Daoy (cell line): ENCODE data around the gene SLC16A6. TPM values are rescaled to one million over a fixed set of nuclear protein-coding genes. Genes with fewer than 3 reads are reported as not detected.
"Not testable (repeated sequence)": the region's sequence is repeated elsewhere in the genome, so short reads cannot be mapped to it uniquely, and the experiment has no call there.

ENCODE experiments used
- DNase-seq: peaks from one replicate; pipeline ENCODE4 v3.0.0-alpha.2; 2015; ENCODE audit warnings: low read depth
- total RNA-seq: library from RNA; depleted of rRNA; stranded (reverse); fragments of >200 nt; shearing (Covaris generic); gene quantifications from 2 replicates; pipeline ENCODE4 v1.2.3, GENCODE V29; 2014

Gene SLC16A6
- total RNA-seq, 1 experiment from 2014 or later, result 3.8 TPM

DNA sequence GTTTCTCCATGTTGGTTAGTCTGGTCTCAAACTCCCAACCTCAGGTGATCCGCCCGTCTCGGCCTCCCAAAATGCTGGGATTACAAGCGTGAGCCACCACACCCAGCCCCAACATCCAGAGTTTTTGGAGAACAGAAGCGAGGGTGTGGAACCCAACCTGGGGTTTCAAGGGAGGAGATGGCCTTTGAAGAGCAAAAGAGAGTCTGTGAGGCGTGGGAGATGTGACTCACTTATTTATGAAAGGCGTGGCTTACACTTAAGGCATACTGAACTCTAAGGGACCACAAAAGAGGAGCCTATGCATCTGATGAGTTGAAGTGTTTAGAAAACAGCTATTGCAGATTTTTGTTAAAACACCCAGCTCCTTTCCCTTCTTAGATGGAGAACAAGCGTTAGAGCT, 19.2 kb upstream of the SLC16A6 start:
- no peak for DNase-seq

DNA sequence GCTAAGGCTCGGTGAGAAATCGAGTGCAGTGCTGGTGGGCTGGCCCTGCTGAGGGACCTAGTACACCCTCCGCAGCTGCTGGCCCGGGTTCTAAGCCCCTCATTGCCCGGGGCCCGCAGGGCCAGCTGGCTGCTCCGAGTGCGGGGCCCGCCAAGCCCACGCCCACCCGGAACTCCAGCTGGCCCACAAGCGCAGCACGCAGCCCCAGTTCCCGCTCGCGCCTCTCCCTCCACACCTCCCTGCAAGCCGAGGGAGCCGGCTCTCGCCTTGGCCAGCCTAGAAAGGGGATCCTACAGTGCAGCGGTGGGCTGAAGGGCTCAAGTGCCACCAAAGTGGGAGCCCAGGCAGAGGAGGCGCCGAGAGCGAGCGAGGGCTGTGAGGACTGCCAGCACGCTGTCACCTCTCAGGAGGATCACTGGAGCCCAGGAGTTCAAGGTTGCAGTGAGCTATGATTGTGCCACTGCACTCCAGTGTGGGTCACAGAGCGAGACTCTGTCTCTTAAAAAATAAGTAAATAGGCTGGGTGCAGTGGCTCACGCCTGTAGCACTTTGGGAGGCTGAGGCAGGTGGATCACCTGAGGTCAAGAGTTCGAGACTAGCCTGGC, 18.2 kb upstream of the SLC16A6 start:
- DNase-seq, result not testable (repeated sequence)

DNA sequence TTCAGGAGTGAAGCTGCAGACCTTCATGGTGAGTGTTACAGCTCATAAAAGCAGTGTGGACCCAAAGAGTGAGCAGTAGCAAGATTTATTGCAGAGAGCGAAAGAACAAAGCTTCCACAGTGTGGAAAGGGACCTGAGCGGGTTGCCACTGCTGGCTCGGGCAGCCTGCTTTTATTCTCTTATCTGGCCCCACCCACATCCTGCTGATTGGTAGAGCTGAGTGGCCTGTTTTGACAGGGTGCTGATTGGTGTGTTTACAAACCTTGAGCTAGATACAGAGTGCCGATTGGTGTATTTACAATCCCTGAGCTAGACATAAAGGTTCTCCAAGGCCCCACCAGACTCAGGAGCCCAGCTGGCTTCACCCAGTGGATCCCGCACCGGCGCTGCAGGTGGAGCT, 17.6 kb upstream of the SLC16A6 start:
- not testable (repeated sequence) for DNase-seq

DNA sequence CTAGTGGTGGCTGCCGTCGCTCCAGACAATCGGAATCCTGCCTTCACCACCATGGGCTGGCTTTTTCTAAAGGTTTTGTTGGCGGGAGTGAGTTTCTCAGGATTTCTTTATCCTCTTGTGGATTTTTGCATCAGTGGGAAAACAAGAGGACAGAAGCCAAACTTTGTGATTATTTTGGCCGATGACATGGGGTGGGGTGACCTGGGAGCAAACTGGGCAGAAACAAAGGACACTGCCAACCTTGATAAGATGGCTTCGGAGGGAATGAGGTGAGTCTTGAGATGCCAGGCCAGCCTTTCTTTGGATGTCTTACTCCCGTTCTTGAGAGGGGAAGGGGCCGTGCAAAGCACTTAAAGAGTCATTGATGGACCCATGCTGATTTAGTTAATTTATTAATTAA, 16.5 kb upstream of the SLC16A6 start:
- DNase-seq, result no peak

DNA sequence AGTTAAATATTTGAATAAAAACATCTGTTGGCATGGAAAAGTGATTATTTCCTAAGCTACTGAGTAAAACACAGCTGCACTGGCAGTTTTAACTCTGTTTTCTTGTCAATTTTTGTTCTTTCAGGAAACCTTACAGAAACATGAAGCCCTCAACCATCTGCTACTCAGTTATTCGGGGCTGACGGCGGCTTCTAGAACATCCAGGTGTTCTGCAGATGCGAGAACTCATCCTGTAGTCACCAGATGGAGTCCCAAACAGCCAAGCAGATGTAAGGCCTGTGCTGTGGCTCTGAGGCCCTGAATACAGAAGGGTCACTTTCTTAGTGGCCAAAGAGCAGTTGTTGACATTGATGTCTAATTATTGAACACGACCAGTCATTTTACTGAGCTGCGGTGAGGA, 15.9 kb upstream of the SLC16A6 start:
- no peak for DNase-seq

DNA sequence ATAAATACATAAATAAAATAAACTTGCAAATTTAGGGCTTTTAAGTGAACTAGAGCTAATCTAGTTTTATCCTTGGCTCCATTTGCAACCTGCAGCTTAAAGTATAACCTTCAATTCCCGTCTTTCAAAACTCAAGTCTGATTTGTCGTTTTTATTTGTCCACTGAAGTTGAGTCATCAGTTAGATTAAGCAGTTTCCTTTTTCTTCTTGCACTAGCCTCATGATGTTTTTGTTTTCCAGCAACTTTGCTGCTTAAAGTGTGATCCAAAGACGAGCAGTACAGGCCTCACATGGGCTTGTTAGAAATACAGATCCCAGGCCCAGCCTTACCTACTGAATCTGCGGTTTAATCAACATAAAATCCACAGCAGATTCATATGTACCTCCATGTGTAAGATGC, 14.2 kb upstream of the SLC16A6 start:
- DNase-seq, result no peak

DNA sequence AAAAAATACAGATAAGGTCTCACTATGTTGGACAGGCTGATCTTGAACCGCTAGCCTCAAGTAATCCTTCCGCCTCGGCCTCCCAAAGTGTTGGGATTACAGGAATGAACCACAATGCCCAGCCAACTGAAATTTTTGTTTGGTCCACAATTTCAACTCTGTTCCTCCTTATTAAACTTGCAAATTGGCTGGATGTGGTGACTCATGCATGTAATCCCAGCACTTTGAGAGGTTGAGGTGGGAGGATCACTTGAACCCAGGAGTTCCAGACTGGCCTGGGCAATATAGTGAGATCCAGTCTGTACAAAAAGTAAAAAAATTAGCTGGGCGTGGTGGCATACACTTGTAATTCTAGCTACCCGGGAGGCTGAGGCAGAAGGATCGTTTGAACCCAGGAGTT, 13.8 kb upstream of the SLC16A6 start:
- DNase-seq, result no peak

DNA sequence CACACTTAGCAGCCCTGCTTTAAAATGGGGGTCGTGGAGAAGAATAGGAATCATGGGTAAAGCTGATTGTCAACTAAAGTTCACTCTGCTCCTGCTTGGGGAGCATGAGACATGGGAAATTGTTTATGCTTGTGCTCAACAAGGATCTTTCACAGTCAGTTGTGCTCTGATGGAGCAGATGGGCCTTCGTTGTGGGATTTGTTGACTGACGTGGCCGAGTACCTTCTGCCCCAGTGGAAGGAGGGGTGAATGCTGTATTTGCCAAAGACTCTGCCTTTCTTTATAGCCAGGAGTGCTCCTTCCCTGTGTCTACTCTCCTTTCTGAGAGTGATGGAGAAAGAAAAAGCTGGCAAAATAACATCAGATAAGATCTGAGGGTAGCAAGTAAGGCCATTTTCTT, 11.7 kb upstream of the SLC16A6 start:
- DNase-seq, result no peak

DNA sequence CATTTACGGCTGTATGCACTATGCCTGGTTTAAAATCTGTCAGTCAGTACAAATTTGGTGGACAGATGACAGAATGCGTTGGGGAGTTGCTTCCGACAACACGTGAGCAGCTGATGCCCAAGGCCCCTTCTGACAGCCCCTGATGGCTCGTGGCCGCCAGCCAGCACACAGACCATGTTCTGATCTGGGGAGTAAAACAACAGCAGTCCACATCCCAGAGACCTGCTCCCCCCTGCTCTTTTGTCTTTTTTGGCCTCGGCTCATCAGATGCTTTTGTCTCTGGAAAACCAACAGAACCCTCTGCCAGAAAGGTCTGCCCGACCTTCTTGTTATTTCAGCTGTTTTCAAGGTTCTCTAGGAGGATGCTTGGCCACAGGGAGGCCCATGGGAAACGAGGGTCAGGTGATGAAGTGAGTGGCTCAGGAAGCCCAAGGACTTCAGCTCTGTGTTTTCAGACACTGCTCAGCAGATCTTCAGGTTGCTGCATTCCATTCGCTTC, 11.2 kb upstream of the SLC16A6 start:
- no peak for DNase-seq

DNA sequence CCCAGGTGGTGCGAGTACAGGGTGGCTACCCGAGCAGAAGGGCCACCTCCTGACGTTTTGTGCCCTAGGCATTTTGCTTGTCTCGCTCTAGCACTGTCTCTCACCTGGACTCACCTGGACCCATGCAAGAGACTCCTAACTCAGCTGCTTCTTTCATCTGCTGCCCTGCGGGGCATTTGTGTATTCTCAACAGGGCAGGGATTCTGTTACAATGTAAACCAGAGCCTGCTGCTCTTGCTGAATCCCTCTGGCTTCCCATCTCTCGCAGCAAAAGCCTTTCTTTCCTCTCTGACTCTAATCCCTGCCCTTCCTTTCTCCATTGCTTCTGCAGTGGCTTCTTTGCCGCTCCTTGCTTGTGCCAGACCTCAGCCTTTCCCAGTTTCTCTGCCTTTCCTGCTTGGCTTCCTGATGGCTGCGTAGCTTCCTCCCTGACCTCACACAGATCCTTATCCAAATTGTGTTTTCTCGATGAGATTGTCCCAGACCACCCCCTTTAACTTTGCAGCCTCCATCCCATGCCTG, 10.6 kb upstream of the SLC16A6 start:
- DNase-seq, result no peak

DNA sequence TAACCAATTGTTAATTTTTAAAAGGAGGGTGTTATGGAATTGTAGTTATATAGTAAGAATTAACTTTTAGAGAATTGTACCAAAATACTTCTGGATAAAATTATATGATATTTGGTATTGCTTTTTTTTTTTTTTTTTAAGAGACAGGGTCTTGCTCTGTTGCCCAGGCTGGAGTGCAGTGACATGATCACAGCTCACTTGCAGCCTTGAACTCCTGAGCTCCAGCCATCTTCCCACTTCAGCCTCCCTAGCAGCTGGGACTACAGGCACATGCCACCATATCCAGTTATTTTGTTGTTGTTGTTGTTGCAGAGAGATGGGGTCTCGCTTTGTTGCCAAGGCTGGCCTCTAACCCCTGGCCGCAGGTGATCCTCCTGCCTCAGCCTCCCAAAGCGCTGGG, 8.9 kb upstream of the SLC16A6 start:
- no peak for DNase-seq

DNA sequence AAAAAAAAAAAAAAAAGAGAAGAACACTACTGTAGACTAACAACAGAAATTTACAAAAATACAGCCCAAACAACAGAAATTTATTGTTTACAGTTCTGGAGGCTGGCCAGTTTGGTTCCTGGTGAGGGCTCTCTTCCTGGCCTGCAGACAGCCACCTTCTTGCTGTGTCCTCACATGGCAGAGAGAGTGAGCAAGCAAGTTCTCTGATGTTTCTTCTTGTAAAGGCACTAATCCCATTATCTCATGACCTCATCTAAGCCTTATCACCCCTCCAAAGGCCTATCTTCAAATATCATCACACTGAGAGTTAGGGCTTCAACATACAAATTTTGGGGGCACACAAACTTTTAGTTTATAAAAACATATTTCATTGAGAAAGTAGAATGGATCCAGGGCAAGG, 7.7 kb upstream of the SLC16A6 start:
- DNase-seq, result no peak

DNA sequence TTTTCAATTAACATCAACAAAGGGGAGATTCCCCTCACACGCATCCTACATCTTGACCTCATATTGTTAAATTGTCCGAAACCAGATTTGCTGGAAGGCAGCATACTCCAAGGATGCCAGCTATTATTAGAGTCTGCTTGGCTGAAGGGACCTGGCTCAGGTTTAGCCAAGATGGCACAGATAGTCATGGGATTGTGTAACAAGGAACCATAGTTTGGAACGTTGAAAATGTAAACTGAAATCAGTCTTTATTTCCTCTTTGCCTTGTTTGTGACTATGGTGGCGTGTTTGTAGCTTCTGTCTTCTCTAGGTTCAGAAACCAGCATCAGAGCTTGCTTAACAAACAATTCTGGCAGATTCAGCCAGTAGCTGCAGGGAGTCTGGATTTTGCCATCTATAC, 6.3 kb upstream of the SLC16A6 start:
- DNase-seq, result no peak

DNA sequence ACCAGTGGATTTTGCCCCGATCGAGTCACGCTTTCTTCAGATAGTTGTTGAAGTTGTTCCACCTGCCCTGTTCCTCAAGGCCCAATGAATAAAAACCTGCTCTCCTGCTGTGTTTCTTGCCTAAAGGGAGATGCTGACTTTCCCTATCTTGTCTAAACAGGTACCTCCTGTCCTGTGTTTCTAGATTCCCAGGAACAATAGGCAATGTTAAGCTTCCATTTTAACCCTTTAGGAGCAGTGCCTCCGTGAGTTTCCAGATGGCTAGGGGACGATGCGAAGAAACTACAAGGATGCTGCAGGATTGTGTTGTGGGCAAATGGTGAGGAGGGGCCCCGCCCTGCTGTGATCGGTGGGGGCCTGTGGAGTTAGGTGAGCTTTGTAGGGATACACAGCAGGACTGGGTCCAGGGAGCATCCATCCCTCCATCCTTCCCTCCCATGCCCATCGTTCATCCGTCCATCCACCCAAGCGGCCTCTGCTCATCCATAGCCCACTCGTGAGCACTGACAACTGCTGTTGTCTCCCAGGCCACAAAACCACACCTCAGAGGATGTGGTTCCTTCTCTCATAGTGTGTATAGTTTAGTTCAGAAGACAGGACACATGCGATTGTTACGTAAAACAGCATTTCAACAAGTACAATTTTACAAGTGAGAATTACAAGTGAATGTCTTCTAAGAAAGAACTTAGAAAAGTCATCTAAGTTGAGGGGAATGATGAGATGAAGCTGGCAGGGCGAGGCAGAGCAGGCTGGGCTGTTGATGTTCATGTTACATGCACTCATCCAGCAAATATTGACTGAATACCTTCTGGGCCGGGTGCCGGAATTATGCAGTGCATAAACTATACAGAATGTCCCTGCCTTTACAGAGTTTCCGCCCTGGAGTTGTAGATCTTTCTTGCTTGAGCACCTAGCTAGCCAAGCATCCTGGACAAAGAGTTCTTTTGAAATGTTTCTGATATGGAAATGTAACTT, 5.6 kb upstream of the SLC16A6 start:
- no peak for DNase-seq

DNA sequence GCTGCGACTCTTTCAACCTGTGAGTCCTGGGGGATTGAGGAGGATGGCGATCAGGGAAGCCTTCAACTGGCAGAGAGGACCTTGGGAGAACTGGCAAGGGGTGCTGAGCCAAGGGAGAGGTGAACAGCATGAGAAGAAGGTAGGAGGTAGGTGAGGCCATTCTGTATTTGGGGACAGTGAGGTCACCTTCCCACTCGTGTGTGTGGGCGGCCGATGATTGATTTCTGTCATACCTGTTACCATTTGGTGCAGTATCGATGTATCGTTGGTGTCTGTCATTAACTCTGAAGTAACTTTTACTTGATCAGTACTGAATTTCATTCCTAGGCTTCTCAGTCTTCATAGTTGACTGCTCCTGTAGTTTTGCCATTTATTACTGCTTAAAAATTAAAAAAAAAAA, 4.2 kb upstream of the SLC16A6 start:
- DNase-seq, result no peak

DNA sequence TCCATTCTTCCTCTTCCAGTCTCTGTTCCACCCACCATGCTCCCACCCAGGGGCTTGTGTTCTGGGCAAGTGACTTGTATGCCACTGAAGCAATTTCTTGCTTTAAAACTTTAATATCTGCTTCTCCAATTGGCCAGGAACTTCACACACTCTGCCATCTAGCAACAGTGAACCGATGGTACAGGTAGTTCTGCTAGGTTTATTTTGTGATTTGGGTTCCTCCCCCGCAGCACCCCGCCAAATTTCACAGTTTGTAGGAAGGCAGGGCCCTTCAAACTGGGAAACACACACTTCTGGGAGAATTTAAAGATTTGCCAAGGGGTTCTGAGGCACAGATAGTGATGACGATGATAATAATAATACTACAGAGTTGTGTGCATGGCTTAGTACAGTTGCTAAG, 3.7 kb upstream of the SLC16A6 start:
- no peak for DNase-seq

DNA sequence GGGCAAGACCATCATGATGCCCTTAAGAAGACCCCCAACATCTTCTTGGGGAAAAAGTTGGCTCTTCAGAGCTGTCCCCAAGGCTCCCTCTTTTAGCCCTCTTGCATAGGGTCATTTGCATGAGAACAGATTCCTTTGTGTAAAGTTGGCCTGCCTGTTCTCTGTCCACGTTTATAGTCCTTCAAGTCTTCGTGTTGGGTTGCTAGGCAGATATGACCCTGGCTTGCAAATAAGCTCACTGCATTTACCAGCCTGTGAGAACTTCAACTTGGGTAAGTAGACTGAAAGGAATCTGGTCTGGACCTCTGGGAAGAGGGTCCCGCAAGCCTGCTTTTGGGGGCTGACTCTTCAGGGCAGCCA, 3.2 kb upstream of the SLC16A6 start:
- no peak for DNase-seq

DNA sequence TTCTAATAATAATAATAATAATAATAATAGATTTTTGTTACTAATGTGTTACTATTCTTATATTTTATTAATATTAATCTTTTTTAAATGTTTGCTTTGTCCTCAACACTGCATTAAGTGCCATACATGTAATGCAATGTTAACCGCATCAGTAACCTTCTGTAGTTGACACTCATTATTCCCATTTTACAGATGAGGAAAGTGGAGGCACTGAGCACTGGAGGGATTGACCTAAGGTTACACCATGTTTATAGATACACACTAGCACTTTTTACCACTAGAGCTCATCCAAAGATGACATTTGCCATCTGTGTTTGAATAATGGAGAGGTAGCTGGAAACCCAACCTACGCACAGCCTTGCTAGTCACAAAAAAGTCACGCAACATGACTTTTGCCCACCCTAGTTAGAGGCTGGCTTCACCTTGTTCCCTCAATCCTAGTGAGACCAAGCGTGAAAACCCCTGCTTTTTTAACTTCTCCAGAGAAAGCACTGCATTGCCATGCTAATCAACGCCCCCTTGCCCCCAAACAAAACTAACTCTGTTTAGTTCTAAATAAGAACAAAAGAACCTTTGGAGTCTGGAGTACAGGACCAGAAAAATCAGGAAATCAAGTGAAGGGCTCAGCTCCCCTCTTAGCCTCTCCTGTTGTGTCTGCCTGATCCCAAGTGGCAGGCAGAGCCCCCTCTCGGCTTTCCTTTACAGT, 2.7 kb upstream of the SLC16A6 start:
- DNase-seq, result no peak

DNA sequence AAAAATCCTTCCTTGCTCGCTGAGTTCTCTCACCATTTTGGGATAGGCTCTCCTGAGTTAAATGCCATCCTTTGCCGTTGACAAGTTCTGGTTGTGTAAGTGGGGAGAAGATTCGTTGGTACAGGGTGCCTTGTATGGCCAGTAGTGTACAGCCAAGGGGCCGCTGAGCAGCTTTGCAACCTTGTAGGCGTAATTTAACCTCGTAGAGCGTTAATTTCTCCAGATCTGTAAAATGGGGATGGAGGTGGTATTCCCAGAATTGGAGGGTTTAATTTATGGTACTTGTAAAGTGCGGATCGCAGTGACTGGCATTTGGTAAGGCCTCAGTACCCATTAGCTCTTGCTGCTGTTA, 1.7 kb upstream of the SLC16A6 start:
- no peak for DNase-seq

DNA sequence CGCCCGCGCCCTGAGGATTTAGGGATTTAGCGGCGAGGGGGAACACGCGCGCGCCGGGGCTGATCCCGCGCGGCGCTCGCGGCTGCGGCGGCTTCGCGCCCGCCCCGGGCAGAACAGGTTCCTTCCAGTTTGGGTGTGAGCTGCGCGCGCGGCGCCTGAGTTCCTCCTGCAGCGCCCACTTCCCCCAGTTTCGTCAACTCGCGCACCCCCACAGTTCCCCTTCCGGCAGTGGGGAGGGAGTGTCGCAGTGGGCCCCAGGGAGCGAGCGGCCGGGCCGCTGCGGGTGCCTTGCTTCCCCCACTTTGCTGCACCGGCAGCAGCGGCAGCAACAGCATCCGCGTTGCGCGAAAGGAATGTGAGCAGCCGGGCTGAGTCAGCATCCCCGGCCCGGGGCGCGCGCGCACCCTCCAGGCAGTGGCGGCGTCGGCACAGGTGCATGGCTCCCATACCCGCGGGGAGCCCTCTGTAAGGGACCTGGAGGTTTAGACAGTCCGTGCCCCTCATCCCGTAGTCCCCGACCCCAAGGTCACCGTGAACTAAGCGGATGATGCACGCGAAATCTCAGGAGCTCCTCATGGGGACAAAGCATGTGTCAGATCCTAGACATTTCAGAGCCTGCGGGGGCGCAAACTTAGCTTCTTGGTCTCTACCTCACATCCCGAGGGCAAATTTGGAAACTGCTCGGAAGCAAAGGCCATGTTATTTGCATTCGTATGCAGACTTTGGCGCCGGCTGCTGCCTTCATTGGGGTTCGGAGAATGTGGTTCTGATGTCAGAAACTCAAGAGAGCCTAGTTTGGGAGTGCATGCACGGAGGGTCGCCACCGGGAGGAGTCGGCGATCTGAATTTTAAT, 1.1 kb upstream of the SLC16A6 start:
- DNase-seq, result peak; percentile 87

DNA sequence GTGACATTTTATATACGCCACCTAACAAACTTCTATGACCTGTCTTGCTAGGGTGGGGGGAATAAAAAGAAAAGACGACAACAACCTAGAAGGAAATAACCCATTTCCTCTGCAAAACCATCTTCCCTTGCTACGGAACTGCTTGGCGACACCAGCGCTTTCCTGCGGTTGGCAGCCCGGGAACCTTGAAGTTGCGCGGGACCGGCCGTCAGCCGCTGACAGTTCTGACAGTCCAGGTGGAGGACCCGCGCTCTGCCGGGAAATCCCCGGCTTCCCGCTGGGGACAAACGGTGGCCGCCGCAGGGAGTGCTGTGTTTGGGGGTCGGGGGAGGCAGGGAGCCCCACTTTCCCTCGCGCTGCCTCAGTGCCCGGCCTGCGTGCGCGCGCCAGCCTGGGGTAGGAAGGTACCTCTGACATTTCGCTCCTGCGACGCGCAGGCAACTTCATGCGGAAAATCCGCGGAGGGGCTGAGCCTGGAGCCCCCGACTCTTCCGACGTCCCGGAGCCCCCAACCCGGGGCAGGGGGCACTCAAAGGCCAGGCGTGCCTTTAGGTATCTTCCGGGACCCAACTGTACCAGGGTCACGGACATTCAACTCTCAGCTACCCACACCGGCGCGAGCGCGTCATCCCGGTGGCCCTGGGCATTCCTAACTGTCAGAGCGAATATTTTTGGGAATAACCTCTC, 516 bp downstream of the SLC16A6 start:
- peak; percentile 49 for DNase-seq
